ENCODE measurements around the gene AMDHD2. TPM values are rescaled to one million over a fixed set of nuclear protein-coding genes. Genes with fewer than 3 reads are reported as not detected.

AMDHD2 gene
- total and polyA plus RNA-seq, 2 experiments from 2014 or later: 20.2 to 68.1 TPM

GRCh38 chr16:2501946-2502895, 17.9 kb upstream of the AMDHD2 start (continued):
- TF ChIP-seq ZNF462 (CRISPR knock-in tag; IDR thresholded peaks at IDR 0.05): no peak
- TF ChIP-seq ZNF114 (CRISPR knock-in tag; IDR thresholded peaks at IDR 0.05): no peak
- TF ChIP-seq POLR2AphosphoS5 (IDR thresholded peaks at IDR 0.05; ENCODE audit: low read depth): no peak
- no peak for TF ChIP-seq CTCF (conservative IDR thresholded peaks at IDR 0.05; ENCODE audit: low read depth in 2 of 2)
- TF ChIP-seq EZH2 (IDR thresholded peaks at IDR 0.05; ENCODE audit: low read depth, unreplicated experiment): no peak
- TF ChIP-seq ZNF331 (CRISPR knock-in tag; IDR thresholded peaks at IDR 0.05; ENCODE audit: low read depth): no peak
- no peak for TF ChIP-seq EZH2phosphoT487 (IDR thresholded peaks at IDR 0.05; ENCODE audit: unreplicated experiment)
- TF ChIP-seq CREB1 (CRISPR knock-in tag; IDR thresholded peaks at IDR 0.05; ENCODE audit: low read depth): no peak

Measured in GM23338 (cell line).